Measurements from ENCODE around the gene ENPP3. TPM values are rescaled to one million over a fixed set of nuclear protein-coding genes. Genes with fewer than 3 reads are reported as not detected.

The ENPP3 gene
- total RNA-seq, 1 experiment from 2014 or later = not detected

- H3K4me1 Mint-ChIP-seq = peaks cover 8% of the 10 kb centered on the region
- no peak overlapping the region for H3K4me3 Mint-ChIP-seq
- H3K27ac Mint-ChIP-seq = no peak overlapping the region
- ChIA-PET POLR2A (interaction anchor here (0.6 kb wide), 1 partner anchor 224 kb away, joined by 3 read pairs; the partner anchor contains the start of gene CCN2), CTCF (interaction anchor here (1.7 kb wide), 1 partner anchor 60 kb away, joined by 4 read pairs; no protein-coding TSS in a partner anchor)
- ATAC-seq (no peak), DNase-seq (ENCODE audit: low spot score) (no peak)
- peaks cover 5% of the 10 kb centered on the region; the same call in 1 of the 2 replicates for H3K36me3 Mint-ChIP-seq
- peaks cover 12% of the 10 kb centered on the region for H3K9me3 Mint-ChIP-seq
- TF ChIP-seq ZNF138 (CRISPR knock-in tag; conservative IDR thresholded peaks at IDR 0.05) (no peak), SMAD3 (CRISPR knock-in tag; IDR thresholded peaks at IDR 0.05; ENCODE audit: borderline replicate concordance) (no peak), CREB1 (CRISPR knock-in tag; IDR thresholded peaks at IDR 0.05) (no peak), ESRRA (CRISPR knock-in tag; IDR thresholded peaks at IDR 0.05; ENCODE audit: borderline replicate concordance) (no peak), OVOL2 (CRISPR knock-in tag; IDR thresholded peaks at IDR 0.05; ENCODE audit: borderline replicate concordance) (no peak), EMX1 (CRISPR knock-in tag; IDR thresholded peaks at IDR 0.05) (no peak), RORB (CRISPR knock-in tag; IDR thresholded peaks at IDR 0.05) (no peak), ZNF425 (CRISPR knock-in tag; conservative IDR thresholded peaks at IDR 0.05) (no peak), TEAD1 (CRISPR knock-in tag; IDR thresholded peaks at IDR 0.05) (no peak), E2F5 (CRISPR knock-in tag; IDR thresholded peaks at IDR 0.05) (no peak), FOXK1 (CRISPR knock-in tag; IDR thresholded peaks at IDR 0.05) (no peak), TEAD4 (CRISPR knock-in tag; IDR thresholded peaks at IDR 0.05) (no peak), ZNF396 (CRISPR knock-in tag; IDR thresholded peaks at IDR 0.05; ENCODE audit: borderline replicate concordance) (no peak)
- peaks cover 13% of the 10 kb centered on the region for H3K27me3 Mint-ChIP-seq (ENCODE audit: low read depth)
Observed at GRCh38 chr6:131727868-131728267, 90.8 kb downstream of the ENPP3 start.

DNA sequence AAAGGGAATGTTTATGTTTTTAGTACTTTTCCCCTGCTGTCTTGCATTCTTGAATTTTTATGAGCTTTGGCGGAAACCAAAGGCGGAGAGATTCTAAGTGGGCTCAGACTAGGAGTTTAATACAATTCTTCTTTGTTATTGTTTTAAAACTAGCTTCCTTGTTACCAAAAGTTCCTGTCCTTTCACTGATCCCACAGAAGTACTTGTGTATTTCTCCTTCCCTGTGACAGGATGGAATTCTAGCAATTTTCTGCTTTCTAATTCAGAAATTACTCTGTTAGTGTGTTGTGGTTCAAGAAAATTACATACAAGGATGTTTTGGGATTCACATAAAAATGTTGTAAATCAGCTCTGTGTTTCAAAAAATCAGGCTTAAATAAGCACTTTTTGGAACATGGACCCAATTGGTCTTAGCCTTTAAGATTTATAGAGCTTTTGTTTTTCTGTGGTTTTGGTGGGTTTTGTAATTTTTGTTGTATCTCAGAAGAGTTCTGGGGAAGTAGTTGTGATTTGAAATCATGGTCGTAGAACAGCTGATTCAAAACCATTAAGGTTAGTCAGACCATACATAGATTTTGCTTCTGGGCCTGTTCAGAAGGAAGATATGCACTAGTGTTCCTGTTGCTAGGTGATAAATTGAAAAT lies 91.3 kb downstream of the ENPP3 start:
- no peak overlapping the region for H3K27ac Mint-ChIP-seq
- peaks cover 11% of the 10 kb centered on the region for H3K27me3 Mint-ChIP-seq (ENCODE audit: low read depth)
- H3K36me3 Mint-ChIP-seq = peaks cover 5% of the 10 kb centered on the region; the same call in 1 of the 2 replicates
- H3K4me3 Mint-ChIP-seq = no peak overlapping the region
- ChIA-PET CTCF (interaction anchor here (1.7 kb wide), 1 partner anchor 60 kb away, joined by 4 read pairs; no protein-coding TSS in a partner anchor), POLR2A (interaction anchor here (0.6 kb wide), 1 partner anchor 223 kb away, joined by 3 read pairs; the partner anchor contains the start of gene CCN2)
- ATAC-seq = no peak
- H3K4me1 Mint-ChIP-seq = peaks cover 8% of the 10 kb centered on the region
- TF ChIP-seq PRDM15 (CRISPR knock-in tag; IDR thresholded peaks at IDR 0.05) = no peak
- no peak for TF ChIP-seq E2F5 (CRISPR knock-in tag; IDR thresholded peaks at IDR 0.05)
- TF ChIP-seq, protein P1, sequence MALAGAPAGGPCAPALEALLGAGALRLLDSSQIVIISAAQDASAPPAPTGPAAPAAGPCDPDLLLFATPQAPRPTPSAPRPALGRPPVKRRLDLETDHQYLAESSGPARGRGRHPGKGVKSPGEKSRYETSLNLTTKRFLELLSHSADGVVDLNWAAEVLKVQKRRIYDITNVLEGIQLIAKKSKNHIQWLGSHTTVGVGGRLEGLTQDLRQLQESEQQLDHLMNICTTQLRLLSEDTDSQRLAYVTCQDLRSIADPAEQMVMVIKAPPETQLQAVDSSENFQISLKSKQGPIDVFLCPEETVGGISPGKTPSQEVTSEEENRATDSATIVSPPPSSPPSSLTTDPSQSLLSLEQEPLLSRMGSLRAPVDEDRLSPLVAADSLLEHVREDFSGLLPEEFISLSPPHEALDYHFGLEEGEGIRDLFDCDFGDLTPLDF (CRISPR knock-in tag; IDR thresholded peaks at IDR 0.05) = no peak
- no peak for TF ChIP-seq ETV6 (CRISPR knock-in tag; IDR thresholded peaks at IDR 0.05)
- TF ChIP-seq ZNF138 (CRISPR knock-in tag; conservative IDR thresholded peaks at IDR 0.05) = no peak
- no peak for TF ChIP-seq FOXP1 (CRISPR knock-in tag; IDR thresholded peaks at IDR 0.05; ENCODE audit: borderline replicate concordance)
- no peak for TF ChIP-seq KAT7 (CRISPR knock-in tag; IDR thresholded peaks at IDR 0.05; ENCODE audit: borderline replicate concordance)
- no peak for TF ChIP-seq E2F4 (CRISPR knock-in tag; IDR thresholded peaks at IDR 0.05; ENCODE audit: borderline replicate concordance, low read depth)
- peaks cover 12% of the 10 kb centered on the region for H3K9me3 Mint-ChIP-seq
- DNase-seq (ENCODE audit: low spot score) = no peak

Data from WTC11 (cell line).